Hematopoietic multipotent progenitor cell treated with erythropoietin and hydrocortisone succinate and interleukin-3 and kit ligand, for 6 days (in vitro differentiated cells): ENCODE results near the gene DCUN1D3.

Source experiments
- DNase-seq: peaks from one replicate; pipeline ENCODE4 v3.0.0-alpha.2; 2015

DCUN1D3 gene

GRCh38 chr16:20918486-20919239 lies 18.5 kb upstream of the DCUN1D3 start:
- no peak for DNase-seq

DNA sequence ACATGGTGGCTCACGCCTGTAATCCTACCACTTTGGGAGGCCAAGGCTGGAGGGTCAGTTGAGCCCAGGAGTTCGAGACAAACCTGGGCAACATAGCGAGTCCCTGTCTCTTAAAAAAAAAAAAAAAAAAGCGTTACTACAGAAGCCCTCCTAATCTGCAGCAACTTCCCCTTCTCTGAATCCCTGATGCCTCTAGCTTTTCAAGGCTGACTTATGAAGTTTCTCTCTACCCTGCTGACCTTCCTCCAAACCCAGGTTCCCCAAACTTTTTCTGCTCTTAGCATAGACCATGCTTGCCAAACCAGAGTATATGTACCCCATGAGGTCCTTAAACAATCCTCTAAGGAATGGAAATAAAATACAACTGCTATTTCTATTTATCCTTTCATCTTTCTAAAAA lies 16.8 kb upstream of the DCUN1D3 start:
- peak; percentile 67 for DNase-seq

GRCh38 chr16:20916289-20916688 lies 16.1 kb upstream of the DCUN1D3 start:
- no peak for DNase-seq

DNA sequence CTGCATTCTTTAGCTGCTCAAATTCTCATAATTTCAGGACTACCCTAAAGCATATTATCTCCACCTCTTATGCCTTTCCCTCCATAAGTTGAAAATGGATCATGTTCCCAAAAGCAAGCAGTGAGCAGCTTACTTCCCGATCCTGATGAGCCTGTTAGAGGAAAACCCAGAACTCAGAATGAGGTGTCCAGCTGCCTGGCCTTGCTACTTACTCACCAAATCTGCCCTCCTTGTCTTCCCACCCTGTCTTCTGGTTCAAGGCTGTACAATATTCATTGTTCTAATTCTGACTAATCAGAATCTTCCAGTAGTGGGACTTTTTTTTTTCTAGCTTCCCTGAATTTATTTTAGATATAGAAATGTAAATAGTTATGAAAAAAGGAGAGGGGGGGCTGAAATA lies 11.2 kb upstream of the DCUN1D3 start:
- DNase-seq: no peak

- peak; percentile 72 for DNase-seq
Measured at GRCh38 chr16:20910781-20911321, 10.7 kb upstream of the DCUN1D3 start.

DNA sequence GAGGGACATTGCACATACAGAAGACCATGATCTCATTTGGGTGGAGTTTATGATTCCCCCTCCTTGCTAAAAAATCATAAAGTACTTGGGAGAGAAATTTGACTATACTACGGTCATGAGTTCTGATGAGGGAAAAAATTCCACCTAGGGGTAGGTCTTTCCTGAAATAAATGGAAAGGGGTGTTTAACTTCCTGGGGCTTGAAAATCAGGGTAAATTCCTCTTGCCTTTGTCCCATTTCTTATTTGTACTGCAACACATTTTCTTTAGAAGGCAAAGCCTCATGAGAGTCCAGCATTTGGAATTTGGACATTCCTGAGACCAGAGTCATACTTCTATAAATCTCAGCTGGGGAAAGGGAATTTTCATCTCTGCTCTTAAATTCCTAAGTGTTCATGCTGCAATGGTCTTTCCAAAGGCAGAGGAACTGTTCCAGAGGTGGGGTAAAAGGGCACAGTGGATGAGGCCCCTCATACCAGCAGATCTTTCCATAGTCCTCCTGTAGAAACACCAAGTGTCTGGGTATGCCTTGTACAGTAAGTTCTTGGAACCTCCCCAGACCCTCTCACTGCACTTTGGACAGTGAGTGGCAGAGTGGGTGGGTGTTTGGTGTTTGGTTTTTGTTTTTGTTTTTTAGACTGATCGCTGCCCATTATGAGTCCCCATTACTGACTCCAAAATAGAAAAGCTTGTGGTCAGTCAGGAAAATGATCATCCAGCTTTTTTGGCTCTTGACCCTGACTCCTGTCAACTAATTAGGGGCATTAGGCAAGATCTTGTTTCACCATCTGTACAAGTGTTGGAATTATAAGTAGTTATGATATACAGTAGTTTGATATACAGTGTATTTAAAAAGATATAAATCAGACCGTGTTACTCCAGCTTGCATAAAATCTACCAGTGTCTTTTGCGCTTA lies 6.4 kb upstream of the DCUN1D3 start:
- no peak for DNase-seq

DNA sequence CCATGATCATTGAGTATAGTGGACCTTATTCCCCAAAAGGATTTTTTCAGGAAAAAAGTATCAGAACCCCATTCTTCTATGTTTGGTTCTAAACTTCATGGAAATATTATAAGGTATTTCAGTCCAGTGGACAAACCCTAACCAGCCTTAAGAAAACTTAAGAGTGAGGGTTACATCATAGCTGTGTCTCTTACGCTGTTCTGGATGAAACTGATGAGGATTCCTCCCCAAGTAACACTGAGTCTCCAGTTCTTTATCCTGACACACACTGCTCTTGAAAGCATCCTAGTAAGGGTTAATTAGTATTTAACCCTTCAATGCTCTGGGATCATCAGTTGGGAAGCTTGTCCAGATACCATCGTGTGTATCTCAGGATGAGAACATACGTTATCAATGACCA lies 5.4 kb upstream of the DCUN1D3 start:
- DNase-seq: no peak

GRCh38 chr16:20904507-20905081 lies 4.4 kb upstream of the DCUN1D3 start:
- DNase-seq: peak; percentile 86

- no peak for DNase-seq
Measured at GRCh38 chr16:20903899-20904506, 3.8 kb upstream of the DCUN1D3 start.

DNA sequence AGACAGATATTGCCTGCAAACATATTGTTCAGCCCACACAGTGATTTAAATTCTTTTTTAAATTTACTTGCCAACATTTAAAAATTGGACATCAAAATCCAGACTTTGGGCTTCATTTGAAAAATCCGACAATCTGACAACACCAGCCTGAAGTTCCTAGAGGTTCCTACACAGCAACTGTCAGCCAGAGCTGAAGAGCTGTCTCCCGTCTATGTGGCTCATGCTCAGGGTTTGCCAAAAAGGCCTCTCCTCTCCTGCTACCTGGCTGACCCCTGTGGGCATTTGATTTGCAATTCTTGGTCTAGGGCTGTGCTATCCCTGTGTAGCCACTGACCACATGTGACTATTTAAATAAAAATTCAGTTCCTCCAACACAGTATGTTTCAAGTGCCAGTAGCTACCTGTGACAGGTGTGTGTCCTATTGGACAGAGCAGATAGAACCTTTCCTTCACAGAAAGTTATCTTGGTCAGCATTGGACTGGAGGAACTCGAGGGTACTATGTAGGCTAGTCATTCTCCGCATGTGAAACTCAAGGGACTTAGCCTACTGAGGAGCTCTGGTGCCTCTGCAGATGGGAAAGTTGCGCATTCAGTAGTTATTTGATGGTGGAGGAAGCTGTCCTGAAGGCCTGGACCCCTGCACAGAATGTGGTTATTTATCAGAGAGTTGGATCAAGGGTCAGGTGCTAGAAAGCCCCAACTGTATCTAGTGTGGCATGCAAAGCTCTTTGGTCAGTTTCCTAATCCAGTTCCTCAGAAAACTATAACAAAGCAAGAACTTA lies 3.1 kb upstream of the DCUN1D3 start:
- peak; percentile 77 for DNase-seq

- DNase-seq: no peak
Measured at GRCh38 chr16:20902426-20902825, 2.3 kb upstream of the DCUN1D3 start.

- peak; percentile 68 for DNase-seq
Measured at GRCh38 chr16:20901436-20902112, 1.4 kb upstream of the DCUN1D3 start.

- DNase-seq: no peak
Measured at GRCh38 chr16:20901068-20901435, 894 bp upstream of the DCUN1D3 start.

DNA sequence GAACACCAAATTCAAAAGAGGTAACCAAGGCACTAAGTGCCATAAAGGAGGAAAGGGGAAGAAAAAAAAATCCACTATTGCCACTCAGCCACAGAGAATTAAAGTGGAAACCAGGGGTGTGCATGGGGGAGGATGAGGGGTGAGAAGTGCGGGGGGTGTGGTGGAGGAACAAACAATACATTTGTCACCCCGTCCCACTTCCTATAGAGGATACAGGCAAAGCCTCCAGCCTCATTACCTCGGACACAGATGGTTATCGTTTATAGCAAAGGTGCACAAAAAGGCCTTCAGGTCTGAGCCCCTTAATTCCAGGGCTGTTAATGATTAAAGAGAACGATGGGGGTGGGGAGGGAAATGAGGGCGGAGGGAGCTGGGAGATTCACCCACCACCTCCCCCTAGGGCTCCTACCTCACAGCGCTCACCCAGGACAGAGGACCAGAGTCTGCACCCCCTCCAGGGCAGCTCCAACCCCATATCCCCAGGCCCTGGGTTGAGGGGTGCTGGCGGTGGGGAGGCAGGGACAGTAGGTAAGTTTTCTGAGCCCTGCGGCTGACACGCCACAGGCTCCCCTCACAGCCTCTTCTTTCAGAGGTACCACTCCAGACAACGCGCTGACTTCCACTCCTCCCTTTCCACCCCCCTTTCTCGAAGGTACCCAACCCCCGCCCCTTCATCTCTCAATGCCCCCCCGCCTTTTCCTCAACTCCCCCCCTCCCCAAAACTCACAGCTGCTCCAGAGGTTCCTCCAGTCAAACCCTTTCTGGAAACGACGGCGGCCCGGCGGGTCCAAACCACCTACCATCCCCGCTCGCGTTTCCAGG lies 470 bp downstream of the DCUN1D3 start:
- DNase-seq: no peak

DNA sequence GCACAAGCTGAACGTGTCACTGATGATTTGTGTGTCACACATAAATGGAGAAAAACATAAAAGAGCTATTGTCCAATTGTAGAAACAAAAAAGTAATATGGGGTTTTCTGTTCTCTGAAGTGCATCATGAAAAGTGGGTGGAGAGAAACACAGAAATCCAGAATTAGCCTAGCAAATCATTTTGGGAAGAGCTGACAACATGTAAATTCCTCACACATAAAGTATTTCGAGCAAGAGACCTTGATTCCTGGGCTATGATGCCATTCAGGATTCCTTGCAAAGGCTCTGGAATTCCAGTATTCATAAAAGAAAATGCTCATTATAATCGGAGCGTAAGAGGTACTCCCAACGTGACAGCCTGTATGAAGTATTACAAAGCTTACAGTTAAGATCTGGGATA lies 1.1 kb downstream of the DCUN1D3 start:
- no peak for DNase-seq

DNA sequence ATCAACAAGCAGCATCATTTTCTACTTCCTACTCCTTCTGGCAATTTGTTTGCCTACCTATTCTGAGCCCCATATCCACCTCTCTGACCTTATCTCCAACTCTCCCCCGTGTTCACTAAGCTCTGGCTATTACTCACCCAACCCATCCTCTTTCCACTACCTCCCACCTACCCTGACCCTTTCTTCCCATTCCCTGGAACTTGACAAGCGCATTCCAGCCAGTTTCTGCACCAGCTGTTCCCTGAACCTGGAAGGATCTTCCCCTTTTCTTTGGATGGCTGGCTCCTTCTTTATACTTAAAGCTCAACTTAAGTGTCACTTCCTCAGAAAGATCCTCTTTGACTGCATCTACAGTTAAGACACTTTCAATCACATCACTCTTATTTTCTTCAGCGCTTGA lies 2.2 kb downstream of the DCUN1D3 start:
- DNase-seq: no peak

DNA sequence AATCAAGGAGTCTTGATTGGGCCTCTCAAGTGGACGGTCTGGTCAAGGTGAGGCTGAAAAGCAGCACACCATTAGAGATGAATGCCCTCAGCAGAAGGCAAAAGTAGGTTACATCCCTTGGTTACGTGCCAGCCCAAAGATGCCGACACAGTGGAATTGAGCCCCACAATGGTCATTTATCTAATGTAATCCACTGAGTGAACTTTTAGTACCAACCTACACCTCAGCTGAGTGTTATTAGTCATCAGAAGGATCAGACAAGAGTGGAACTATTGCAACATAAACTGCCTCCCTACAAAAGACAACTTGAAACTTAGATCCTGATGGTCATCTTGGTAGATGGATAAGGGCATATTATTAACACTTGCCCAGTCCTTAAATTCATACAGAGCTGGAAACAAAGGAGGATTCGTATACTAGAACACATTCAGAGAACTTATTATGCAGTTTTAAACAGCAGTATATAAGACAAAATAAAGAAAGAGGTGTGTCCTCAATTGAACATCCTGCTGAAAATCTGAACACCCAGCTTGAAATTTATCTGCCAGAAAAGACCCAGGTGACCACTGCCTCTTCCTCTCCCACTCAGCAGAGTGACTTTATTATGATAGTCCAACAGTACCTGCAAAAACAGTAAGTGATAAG lies 2.8 kb downstream of the DCUN1D3 start:
- peak; percentile 36 for DNase-seq

DNA sequence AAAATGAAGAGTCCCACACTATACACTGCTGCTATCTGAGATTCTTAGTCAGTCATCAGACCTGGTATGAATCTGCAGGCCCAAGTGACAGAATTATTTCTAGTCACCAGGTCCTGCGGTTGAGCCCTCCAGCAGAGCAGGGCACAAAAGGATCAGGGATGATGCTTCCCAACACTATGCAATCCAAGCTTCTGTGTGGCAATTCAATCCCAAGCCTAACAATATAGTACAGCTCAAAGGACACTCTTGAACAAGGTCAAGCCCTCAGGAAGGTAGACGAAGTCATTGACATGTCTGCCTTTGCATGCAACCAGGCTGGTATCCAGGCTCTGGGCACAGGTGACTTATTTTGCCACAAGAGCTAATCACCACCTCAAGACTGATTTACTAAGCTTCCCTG lies 5.8 kb downstream of the DCUN1D3 start:
- DNase-seq: no peak

DNA sequence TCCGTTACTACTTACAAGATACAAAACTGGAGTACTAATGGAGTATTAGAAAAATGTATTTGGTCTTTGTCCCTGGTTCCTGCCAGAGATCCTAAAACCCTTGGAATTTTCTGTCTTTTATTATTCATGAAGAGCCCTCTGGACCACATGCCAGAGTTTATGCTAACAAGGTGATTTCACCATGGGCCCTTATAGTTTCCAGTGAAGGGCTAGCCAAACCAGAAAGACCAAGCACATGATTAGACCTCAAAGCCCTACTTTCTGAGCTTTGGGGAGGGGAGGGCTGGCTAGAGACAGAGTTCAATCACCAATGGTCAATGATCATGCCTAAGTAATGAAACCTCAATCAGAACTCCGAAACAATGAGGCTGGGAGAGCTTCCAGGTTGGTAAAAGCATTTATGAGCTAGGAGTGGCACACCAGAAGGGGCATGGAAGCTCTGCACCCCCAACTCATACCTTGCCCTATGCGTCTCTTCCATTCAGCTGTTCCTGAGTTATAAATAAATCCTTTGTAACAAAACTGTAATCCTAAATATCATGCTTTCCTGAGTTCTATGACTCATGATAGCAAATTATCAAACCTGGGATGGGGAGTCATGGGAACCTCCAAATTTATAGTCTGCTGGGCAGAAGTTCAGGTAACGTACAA lies 10.4 kb downstream of the DCUN1D3 start:
- no peak for DNase-seq

- DNase-seq: no peak
Measured at GRCh38 chr16:20887207-20887606, 13.0 kb downstream of the DCUN1D3 start.
